ENCODE results near the gene RFXAP.

The RFXAP gene

DNA sequence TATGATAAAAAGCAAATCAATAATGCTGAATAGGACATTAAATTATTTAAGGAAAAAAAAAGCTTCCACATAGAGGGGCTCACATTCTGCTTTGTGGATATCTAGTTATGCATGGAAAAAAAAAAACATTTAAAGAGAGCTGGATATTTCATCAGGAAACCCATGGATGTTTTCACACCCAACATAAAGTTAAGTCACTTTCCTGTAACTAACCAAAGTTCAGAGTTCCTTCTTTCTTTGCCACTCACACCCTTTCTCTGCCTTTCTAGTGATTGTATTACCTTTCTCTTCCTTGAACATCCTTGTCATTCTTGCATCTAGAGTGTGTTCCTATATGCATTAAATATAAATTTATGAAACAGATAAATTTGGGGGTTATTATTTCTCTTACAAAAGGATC is 47.2 kb downstream of the RFXAP start:
- no peak for DNase-seq (ENCODE audit: low read depth)

- no peak for DNase-seq (ENCODE audit: low read depth)
These were observed 51.1 kb downstream of the RFXAP start for GRCh38 chr13:36870050-36870692.

DNA sequence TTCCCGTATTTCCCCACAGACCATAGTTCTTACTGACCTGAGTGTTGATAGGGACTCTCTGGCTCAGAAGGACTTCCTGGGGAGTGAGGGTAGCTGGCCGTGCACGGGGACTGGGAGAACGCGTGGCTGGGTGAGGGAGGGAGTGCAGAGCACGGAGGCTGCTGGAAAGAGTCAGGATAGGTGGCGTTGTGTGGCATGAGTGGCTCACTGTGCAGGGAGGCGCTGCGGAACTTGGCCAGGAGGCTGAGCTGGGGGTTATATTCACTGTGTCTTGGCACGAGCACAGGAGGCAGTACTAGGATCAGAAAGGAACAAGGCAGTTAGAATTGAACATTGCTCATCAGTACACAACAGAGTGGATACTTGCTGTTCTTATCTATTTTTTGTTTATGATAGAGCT is 53.6 kb downstream of the RFXAP start:
- DNase-seq (ENCODE audit: low read depth), result no peak

GRCh38 chr13:36875431-36875830 is 56.4 kb downstream of the RFXAP start:
- DNase-seq (ENCODE audit: low read depth), result no peak

DNA sequence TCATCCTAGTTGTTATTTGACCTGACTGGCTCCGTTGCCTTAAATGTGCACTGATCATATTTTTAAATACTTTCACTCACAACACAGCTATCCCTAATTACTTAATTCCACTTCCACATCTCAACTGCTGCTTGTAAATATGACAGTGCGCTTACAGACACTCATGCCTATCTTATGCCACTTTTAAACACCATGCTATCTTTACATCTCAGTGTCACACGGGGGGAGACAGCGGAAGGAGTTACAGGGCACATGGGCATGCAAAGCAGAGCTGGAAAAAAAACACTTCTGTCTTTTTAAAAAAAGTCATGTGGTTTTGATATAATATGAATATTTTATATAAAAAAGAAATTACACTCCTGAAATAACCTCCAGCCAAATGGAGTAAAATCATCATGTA is 56.9 kb downstream of the RFXAP start:
- DNase-seq (ENCODE audit: low read depth), result no peak
